Suppressor macrophage (primary cell): Measurements from ENCODE around the gene CCT7.

Source experiments
- DNase-seq, 4 experiments: peaks; one replicate each; pipeline ENCODE4 v3.0.0-alpha.2; 2020 to 2022

The CCT7 gene

GRCh38 chr2:73227086-73227485 lies 7.0 kb upstream of the CCT7 start:
- no peak for DNase-seq

DNA sequence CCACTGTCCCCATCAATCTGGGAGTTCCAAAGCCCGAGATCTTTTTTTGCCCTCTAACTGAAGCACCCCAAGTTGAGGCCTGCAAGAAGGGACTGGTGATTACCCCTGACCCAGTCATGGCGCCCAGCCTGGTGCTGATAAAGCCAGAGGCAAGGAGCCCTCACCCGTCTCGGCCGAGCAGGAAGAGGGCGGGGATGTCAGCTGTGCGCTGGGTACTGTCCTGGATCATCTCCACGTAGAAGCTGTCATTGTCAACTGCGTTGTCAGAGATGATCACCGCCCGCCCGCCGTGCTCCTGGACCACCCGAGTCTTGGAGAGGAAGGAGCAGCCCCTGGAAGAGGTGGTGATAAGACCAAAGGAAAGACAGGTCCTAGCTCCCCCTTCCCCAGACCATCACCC lies 5.5 kb upstream of the CCT7 start:
- DNase-seq: no peak

DNA sequence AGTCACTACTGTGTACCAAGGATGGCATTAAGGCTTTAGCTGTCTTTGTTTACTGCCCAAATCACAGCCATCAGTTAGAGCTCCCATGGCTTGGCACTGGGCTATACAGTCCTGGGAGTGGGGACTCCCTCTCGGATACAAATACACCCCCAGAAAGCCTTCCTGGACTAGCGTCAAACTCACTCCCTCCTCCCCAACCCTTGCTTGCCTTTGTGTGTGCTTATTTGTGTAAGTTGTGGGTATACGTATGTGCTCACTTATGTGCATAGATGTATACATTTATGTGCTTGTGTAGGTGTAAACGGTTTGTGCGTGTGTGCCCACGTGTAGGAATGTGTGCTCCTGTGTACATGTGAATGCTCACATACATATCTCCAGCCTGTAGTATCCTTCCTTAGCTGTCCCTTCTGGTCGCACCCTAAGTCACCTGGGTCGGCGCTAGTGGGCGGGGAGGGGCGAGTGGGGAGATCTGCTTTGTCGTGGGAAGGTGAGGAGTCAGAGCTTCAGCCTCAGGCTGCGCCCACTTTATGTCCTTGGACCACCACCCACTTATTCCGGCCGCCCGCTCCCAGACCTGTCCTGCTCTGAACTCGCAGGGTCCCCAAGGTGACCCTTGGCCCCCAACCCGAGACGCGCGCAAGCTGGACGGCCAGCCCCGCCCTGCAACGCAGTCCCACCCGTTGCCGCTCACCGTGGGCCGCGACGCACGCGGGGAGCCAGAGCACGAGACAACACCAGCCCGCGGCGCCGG lies 1.5 kb upstream of the CCT7 start:
- DNase-seq: peak; percentile 32 to 59 (median 41)

DNA sequence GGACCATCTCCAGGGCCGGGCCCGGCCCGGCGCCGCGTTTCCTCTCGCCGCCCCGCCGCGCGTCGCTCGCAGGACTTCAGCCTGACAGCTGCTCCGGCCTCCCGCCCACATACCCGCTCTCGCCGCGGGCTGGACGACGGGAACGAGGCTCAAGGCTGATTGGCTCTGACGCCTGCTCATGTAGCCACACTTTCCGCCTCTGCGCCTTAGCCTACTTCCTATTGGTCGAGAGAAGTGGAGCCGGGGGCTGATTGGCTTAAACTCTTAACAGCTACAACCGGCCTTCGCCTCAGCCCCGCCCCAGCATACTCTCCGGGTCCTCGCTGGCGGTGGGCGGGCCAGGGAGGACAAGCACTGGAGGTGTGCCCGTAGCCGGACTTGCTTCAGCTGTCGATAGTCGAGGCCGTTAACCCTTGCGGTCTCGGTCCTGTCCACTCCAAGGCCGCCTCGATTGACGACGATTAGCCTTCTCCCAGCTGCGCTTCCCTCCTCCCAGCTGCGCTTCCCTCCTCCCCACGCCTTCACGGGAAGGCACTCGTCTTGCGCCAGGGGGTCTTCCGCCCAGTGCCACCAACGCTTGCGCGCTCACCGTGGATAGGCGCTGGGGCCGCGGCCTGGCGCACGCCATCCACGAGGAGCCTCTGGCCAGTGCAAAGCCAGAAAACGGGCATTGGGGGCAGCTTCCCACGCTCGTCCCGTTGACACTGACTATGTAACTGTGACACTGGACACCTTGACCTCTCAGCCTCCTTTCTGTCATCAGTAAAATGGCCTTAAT lies 765 bp upstream of the CCT7 start, which contains the start of gene PRADC1:
Gene PRADC1, minus strand, starts transcription at position 86 of the 778 bp plus-strand sequence. Its CDS starts 79 bp downstream, at position 7.
- DNase-seq: peak; percentile 99 to 100 (median 99)

- peak in 1 of 4 experiments; percentile 21 for DNase-seq
Measured at GRCh38 chr2:73235315-73236028, 1.4 kb downstream of the CCT7 start.

DNA sequence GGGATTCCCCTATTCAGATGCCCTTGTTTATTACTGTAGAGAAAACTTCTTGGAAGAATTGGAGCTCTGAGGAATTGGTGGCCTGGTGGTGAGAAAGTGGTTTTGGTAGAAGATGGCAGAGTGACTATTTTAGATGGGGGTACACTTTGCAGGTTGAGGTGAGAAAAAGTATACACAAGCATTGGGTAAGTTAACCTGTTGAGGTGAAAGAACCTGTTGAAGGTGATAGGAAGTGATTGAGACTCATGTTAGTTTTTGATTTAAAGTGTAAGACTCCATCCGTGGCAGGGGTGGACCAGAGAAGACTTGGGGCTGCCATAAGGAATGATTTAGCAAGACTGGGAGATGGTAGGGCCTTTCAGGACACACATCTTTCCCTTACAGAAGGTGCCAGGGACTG lies 3.1 kb downstream of the CCT7 start:
- no peak for DNase-seq

- DNase-seq: no peak
Measured at GRCh38 chr2:73238149-73238548, 4.0 kb downstream of the CCT7 start.

DNA sequence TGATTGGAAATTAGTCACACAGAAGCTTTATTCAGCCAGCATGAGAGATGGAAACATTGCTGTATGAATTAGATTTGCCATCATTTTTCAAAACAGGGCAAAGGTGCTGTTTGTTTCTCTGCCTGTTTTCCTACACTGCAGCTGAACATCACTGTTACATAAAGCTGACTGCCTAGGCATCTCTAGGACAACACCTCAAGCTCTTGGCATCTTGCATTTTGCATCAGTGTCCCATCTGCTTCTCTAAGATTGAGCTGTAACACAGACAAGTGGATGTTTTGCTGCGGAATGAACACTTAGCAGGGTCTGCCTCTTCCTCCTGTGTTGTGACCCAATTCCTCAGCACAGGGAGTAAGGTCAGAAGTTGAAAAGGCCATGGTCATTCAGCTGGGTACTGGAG lies 4.9 kb downstream of the CCT7 start:
- no peak for DNase-seq

- no peak for DNase-seq
Measured at GRCh38 chr2:73239776-73240175, 5.7 kb downstream of the CCT7 start.

GRCh38 chr2:73243884-73244570 lies 9.9 kb downstream of the CCT7 start:
- DNase-seq: no peak

DNA sequence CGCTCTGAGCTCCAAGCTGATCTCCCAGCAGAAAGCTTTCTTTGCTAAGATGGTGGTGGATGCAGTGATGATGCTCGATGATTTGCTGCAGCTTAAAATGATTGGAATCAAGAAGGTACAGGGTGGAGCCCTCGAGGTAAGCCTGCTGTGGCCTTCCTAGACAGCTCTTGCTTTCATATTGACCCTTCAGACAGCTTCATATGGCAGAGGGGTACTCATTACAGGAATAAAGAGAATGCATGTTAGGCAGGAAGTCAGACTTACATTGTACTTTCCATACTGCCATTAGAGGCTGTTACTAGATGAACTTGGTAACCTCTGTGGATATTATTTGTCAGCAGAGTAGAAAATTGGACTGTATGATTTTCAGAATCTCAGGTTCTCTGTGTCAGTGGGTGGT lies 10.5 kb downstream of the CCT7 start:
- DNase-seq: no peak

DNA sequence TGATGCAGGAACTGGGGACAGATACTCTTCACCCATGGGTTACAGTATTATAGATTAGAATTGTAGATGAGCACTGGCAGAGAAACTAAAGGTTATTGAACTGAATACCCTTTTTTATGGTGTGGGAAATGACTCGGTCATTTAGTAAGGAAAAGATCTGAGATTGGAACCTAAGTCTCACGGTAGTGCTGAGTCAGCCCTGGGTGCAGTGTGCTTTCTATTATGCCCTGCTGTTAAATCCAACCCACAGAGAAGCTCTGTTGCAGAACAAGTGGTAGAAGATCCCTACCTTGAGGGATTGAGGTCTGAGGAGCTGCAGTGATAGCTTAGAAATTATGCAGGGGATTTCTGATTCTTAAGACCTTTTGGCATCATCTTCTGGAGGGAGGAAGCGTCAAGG lies 12.7 kb downstream of the CCT7 start:
- DNase-seq: no peak

GRCh38 chr2:73249636-73250035 lies 15.5 kb downstream of the CCT7 start:
- DNase-seq: no peak

DNA sequence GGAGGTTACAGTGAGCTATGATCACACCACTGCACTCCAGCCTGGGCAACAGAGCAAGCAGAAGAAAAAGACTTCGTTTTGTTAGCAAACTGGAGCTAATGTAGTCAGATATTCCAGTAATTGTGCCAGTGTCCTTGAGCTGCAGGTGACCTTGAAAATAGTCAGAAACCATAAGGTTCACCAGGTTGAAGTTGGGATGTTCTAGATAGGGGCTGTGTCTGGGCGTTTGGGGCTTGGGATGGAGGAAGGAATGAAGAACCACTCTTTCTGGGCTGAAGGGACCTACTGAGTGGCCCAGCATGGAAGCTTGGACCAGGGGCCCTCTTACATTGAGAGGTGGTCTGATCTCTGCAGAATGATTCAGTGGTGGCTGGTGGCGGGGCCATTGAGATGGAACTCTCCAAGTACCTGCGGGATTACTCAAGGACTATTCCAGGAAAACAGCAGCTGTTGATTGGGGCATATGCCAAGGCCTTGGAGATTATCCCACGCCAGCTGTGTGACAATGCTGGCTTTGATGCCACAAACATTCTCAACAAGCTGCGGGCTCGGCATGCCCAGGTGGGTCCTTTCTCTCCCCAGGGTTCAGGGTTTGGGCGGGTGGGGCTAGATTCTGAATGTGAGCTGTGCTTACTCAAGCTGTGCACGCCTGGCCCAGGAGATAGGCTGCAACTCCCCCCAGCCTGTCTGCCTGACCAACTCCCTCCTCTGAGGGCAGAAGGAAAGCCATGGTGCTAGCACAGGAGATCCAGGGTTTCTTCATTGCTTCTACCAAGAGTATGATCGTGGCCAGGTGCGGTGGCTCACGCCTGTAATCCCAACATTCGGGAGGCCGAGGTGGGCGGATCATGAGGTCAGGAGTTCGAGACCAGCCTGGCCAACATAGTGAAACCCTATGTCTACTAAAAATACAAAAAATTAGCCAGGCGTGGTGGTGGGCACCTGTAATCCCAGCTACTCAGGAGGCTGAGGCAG lies 17.1 kb downstream of the CCT7 start:
- no peak for DNase-seq

- DNase-seq: no peak
Measured at GRCh38 chr2:73252238-73253027, 18.3 kb downstream of the CCT7 start.

DNA sequence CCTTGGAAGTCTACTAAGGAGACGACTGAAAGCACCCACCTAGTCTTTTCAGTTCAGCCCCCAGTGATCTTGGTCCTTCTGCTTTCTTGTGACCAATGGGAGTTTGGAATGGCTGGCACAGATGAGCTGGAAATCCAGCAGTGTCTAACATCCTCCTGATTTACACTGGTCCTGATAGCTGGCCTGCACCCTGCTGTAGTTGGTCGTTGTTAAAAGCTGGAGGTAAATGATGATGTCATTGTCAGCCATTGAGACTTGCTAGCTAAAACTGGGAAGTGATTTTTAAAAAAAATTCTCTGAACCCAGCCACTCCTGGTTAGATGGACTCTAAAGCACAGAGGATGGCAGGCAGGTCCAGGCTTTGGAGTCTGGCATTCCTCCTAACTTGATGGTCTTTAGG lies 19.3 kb downstream of the CCT7 start:
- DNase-seq: peak in 2 of 4 experiments; percentile 15 to 49

DNA sequence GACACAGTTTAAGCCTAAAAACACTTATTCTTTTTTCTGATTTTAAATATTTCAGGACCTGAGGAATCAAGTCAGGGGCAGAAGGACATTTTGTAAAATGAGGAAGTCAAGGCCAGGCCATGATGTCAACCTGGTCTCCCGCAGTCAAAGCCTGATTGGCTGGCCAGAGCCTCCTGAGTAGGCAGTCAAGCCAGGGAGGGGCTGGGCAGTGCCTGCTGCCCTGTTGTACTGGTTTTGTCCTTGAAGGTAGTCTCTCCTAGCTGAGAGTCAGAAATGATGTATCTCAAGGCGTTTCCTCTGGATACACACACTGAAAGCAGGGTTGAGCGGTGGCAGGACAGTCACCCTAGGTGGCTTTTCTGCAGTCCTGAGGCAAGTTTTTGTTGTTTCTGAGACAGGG lies 19.8 kb downstream of the CCT7 start:
- peak; percentile 70 to 82 (median 76) for DNase-seq

DNA sequence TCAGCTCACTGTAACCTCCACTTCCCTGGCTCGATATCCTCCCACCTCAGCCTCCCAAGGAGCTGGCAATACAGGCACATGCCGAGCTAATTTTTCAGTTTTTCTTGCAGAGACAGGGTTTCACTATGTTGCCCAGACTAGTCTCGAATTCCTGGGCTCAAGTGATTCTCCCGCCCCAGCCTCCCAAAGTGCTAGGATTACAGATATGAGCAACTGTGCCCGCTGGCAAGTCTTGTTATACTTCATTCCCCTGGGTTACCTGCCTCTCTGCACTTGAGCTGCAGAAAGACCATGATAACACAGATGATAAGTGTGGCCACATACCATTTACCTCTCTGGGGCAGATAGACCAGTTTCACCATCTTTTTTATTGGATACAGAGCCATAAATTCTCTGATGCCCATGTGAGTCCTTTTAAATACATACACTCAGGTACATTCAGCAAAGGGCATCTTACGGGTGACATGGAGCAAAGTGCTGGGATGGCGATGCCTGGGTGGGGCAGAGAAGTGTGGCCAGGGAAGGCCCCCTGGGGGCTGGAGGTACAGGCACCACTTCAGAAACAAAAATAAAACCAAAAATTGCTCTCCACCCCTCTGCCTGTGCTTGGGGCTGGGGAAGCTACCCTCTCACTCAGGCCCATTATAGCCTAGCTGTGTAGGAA lies 20.4 kb downstream of the CCT7 start:
- no peak for DNase-seq

DNA sequence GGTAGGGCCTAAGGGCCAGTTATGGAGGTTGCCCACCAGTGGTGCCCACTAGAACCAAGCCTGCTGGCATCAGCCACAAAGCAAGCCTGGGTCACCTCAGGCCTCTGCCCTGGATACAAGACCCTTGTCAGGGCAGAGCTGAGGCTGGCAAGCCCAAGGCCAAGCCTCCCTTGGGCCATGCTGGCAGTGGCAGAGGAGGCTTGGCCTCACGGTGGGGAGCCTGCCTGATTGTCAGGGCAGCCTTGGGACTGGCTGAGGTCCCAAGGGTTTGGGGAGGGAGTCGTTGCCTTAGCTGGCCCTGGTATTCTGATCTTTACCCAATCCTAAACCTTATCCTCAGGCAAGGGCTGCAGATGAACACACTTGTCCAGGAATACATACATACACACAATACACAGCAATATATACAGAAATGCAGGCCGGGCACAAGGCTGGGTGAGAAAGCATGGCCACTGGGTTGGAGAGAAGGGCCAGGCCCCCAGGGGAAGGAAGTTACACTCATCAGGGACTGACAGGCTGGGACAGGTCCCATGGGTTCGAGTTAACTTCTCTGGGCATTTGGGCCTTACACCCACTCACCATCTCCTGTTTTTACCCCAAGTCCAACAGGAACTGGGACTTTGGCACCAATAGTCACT lies 21.0 kb downstream of the CCT7 start:
- no peak for DNase-seq
